CD4-positive, alpha-beta T cell (primary cell): Measurements from ENCODE around the gene C3. TPM values are rescaled to one million over a fixed set of nuclear protein-coding genes. Genes with fewer than 3 reads are reported as not detected.
"Not testable (repeated sequence)": the region's sequence is repeated elsewhere in the genome, so short reads cannot be mapped to it uniquely, and the experiment has no call there.

Experiments used
- ATAC-seq: fragments of 200-7000 bp; cut with Tn5 transposase; one replicate; pipeline ENCODE4 v1.10.0; 2022; ENCODE audit warnings: mild to moderate bottlenecking; ENCODE audit not compliant: poor library complexity
- CTCF ChIA-PET: fragments of 350-600 bp; sonication (Branson Sonifier 250); formaldehyde crosslinking; loops from one replicate; lab custom pipeline; 2021; ENCODE audit warnings: antibody characterized with exemption, inconsistent platforms; lab: Charles Lee
- POLR2A ChIA-PET: fragments of 350-600 bp; sonication (Branson Sonifier 250); formaldehyde crosslinking; loops from one replicate; lab custom pipeline; 2021; ENCODE audit warnings: antibody characterized with exemption, inconsistent platforms; lab: Charles Lee
- DNase-seq, 14 experiments: peaks; one replicate each; pipeline ENCODE4 v3.0.0-alpha.2; 2013 to 2020; ENCODE audit warnings: mixed read lengths in 2 of 14
- H3K27ac ChIP-seq, 2 donors: one replicate each; pipeline versions ENCODE4 v1.5.1 to v1.7.0; 2013; ENCODE audit warnings: low read length in 2 of 2, low read depth in 1 of 2, mild to moderate bottlenecking in 1 of 2
- H3K27me3 ChIP-seq, 2 experiments: 1 replicate in 1 of 2; 2 replicates in 1 of 2; pipeline versions ENCODE4 v1.6.1 to v1.7.0; 2013; ENCODE audit warnings: low read length in 2 of 2, control low read depth in 1 of 2, mild to moderate bottlenecking in 1 of 2, moderate library complexity in 1 of 2; ENCODE audit not compliant: insufficient read depth in 2 of 2, control insufficient read depth in 1 of 2
- H3K36me3 ChIP-seq: one replicate; pipeline ENCODE4 v1.6.1; 2013; ENCODE audit warnings: low read length, control low read depth; ENCODE audit not compliant: insufficient read depth
- H3K4me1 ChIP-seq: one replicate; pipeline ENCODE4 v1.6.1; 2013; ENCODE audit warnings: low read length, control low read depth; ENCODE audit not compliant: insufficient read depth
- H3K4me3 ChIP-seq: one replicate; pipeline ENCODE4 v1.5.1; 2013; ENCODE audit warnings: mild to moderate bottlenecking, low read length, moderate library complexity
- H3K9me3 ChIP-seq, 2 experiments: 1 replicate in 1 of 2; 2 replicates in 1 of 2; pipeline versions ENCODE4 v1.6.1 to v1.7.0; 2013; ENCODE audit warnings: low read length in 2 of 2, mild to moderate bottlenecking in 2 of 2, control low read depth in 1 of 2, moderate library complexity in 1 of 2; ENCODE audit not compliant: control insufficient read depth in 1 of 2, insufficient read depth in 1 of 2
- H3K27ac Mint-ChIP-seq: one replicate; pipeline ENCODE4 v1.8.0; 2020; ENCODE audit warnings: mixed read lengths
- H3K27me3 Mint-ChIP-seq: one replicate; pipeline ENCODE4 v1.8.0; 2021; ENCODE audit warnings: mixed read lengths
- H3K36me3 Mint-ChIP-seq: one replicate; pipeline ENCODE4 v1.8.0; 2021; ENCODE audit warnings: low read depth, mixed read lengths
- H3K4me1 Mint-ChIP-seq: one replicate; pipeline ENCODE4 v1.8.0; 2021; ENCODE audit warnings: low read depth, mixed read lengths
- H3K4me3 Mint-ChIP-seq: one replicate; pipeline ENCODE4 v1.8.0; 2020; ENCODE audit warnings: mild to moderate bottlenecking, mixed read lengths
- H3K9me3 Mint-ChIP-seq: one replicate; pipeline ENCODE4 v1.8.0; 2020; ENCODE audit warnings: mixed read lengths
- intact Hi-C, 2 experiments: fragments of 100-400 bp; cut with DNase I in 1 of 2; cut with micrococcal nuclease in 1 of 2; formaldehyde crosslinking; loops; one replicate each; pipeline versions ENCODE4 v1.15.1 to v1.9.0; 2023 to 2025; cut with DNase I, micrococcal nuclease
- total RNA-seq, 174 experiments: library from RNA in 2 of 174; stranded (reverse) in 2 of 174; gene quantifications; one replicate each; pipeline ENCODE4 v1.2.3 and lab custom pipeline; 2021 to 2026
- TF ChIP-seq, protein P1 (sequence below): fragments of 200-600 bp; IDR thresholded peaks from one replicate; pipeline ENCODE4 v1.8.0; 2022; ENCODE audit warnings: antibody characterized with exemption, mild to moderate bottlenecking

Gene C3
- total RNA-seq, 2 experiments from 2014 or later, result 0.55 TPM; not detected in 1

DNA sequence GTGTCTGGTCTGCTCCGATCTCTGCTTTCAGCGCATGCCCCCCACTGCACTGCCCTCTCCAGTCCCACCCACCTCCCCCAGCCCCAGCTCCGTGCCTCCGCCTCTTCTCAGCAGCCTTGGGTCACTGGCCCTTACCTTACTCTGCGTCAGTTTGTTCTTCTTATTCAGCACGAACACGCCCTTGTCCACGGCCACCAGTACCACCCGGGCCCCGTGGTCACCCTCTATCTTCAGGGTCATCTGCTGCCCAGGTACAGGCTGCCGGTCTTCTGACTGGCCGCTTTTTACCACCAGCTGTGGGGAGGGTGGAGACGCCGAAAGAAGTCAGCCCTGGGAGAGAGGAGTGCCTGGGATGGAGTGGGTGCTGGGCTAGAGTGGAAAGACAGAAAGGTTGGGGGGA lies 10.9 kb downstream of the C3 start:
- Histone ChIP-seq H3K4me3 (no peak overlapping the region), H3K27me3 (peaks cover 13 to 21% of the 10 kb centered on the region in 2 experiments), H3K27ac (no peak overlapping the region), H3K36me3 (no peaks in the 10 kb centered on the region), H3K4me1 (peaks cover 8% of the 10 kb centered on the region), H3K9me3 (peaks cover 0 to 7% of the 10 kb centered on the region in 2 experiments)
- Mint-ChIP-seq H3K4me3 (no peak overlapping the region), H3K36me3 (no peaks in the 10 kb centered on the region), H3K27me3 (peaks cover 34% of the 10 kb centered on the region), H3K4me1 (peaks cover 13% of the 10 kb centered on the region), H3K27ac (no peak overlapping the region), H3K9me3 (no peaks in the 10 kb centered on the region)
- TF ChIP-seq, protein P1, sequence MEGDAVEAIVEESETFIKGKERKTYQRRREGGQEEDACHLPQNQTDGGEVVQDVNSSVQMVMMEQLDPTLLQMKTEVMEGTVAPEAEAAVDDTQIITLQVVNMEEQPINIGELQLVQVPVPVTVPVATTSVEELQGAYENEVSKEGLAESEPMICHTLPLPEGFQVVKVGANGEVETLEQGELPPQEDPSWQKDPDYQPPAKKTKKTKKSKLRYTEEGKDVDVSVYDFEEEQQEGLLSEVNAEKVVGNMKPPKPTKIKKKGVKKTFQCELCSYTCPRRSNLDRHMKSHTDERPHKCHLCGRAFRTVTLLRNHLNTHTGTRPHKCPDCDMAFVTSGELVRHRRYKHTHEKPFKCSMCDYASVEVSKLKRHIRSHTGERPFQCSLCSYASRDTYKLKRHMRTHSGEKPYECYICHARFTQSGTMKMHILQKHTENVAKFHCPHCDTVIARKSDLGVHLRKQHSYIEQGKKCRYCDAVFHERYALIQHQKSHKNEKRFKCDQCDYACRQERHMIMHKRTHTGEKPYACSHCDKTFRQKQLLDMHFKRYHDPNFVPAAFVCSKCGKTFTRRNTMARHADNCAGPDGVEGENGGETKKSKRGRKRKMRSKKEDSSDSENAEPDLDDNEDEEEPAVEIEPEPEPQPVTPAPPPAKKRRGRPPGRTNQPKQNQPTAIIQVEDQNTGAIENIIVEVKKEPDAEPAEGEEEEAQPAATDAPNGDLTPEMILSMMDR, result no peak
- no peak for ATAC-seq
- POLR2A ChIA-PET, result no interaction called here
- CTCF ChIA-PET, result no interaction called here
- intact Hi-C loops, result no loop called here
- DNase-seq, result no peak

DNA sequence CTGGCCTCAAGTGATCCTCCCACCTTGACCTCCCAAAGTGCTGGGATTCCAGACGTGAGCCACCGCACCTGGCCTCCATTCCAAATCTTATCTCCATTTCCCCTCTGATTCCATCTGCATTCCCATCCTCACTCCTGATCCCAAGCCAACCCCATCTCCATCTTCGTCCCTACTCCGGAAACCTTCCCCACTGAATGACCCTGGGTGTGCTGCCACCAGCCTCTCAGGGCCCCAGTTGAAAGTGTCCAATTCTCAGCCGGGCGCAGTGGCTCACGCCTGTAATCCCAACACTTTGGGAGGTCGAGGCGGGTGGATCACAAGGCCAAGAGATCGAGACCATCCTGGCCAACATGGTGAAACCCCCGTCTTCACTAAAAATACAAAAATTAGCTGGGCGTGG lies 11.5 kb downstream of the C3 start:
- CTCF ChIA-PET, ATAC-seq, H3K4me3 ChIP-seq, intact Hi-C loops, H3K27ac ChIP-seq, H3K9me3 ChIP-seq, H3K4me3 Mint-ChIP-seq, H3K27ac Mint-ChIP-seq, H3K4me1 ChIP-seq, POLR2A ChIA-PET, H3K36me3 ChIP-seq, H3K36me3 Mint-ChIP-seq, H3K9me3 Mint-ChIP-seq, DNase-seq: not testable (repeated sequence)
- H3K27me3 ChIP-seq, result peaks cover 13 to 21% of the 10 kb centered on the region in 2 experiments
- Mint-ChIP-seq H3K4me1 (peaks cover 13% of the 10 kb centered on the region), H3K27me3 (peaks cover 34% of the 10 kb centered on the region)

DNA sequence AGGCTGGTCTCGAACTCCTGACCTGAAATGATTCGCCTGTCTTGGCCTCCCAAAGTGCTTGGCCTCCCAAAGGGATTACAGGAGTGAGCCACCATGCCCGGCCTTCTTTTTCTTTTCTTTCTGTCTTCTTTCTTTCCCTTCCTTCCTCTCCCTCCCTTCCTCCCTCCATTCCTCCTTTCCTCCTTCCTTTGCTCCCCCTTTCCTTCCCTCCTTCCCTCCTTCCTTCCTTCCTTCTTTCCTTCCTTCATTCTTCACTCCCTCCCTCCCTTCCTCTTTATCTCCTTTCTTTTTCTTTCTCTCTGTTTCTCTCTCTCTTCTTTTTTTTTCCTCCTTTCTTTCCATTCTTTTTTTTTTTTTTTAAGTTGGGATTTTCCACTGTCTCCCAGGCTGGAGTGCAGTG lies 12.1 kb downstream of the C3 start:
- H3K4me3 ChIP-seq, result no peak overlapping the region
- Mint-ChIP-seq H3K4me1 (peaks cover 13% of the 10 kb centered on the region), H3K9me3 (no peaks in the 10 kb centered on the region), H3K27me3 (peaks cover 34% of the 10 kb centered on the region), H3K36me3 (no peaks in the 10 kb centered on the region), H3K27ac (no peak overlapping the region), H3K4me3 (no peak overlapping the region)
- H3K36me3 ChIP-seq, result no peaks in the 10 kb centered on the region
- ATAC-seq, result no peak
- H3K27ac ChIP-seq, result no peak overlapping the region
- H3K27me3 ChIP-seq, result peaks cover 13 to 21% of the 10 kb centered on the region in 2 experiments
- H3K9me3 ChIP-seq, result peaks cover 0 to 7% of the 10 kb centered on the region in 2 experiments
- no peak for DNase-seq
- POLR2A ChIA-PET, result no interaction called here
- peaks cover 8% of the 10 kb centered on the region for H3K4me1 ChIP-seq
- CTCF ChIA-PET, result no interaction called here
- TF ChIP-seq, protein P1, result no peak
- intact Hi-C loops, result no loop called here

DNA sequence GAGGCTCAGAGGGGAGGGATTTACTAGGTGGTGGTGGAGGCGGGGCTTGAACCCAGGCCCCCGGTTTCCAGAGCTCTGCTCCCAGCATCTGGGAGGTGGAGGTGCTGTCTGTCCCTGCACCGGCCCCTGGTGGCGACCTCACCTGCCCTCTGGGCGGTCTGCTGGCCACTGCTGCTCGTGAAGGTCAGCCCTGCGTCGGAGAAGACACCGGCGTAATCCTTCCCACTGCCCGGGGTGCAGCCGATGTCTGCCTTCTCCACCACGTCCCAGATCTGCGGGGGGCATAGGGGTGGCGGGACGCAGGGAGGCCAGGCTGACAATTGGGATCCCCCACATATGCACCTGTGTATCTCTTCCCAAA lies 12.8 kb downstream of the C3 start:
- ChIA-PET CTCF (no interaction called here), POLR2A (no interaction called here)
- no peak overlapping the region for H3K4me3 ChIP-seq
- no peaks in the 10 kb centered on the region for H3K9me3 Mint-ChIP-seq
- H3K36me3 ChIP-seq, result no peaks in the 10 kb centered on the region
- peaks cover 8% of the 10 kb centered on the region for H3K4me1 ChIP-seq
- peaks cover 0 to 7% of the 10 kb centered on the region in 2 experiments for H3K9me3 ChIP-seq
- DNase-seq (no peak), ATAC-seq (no peak)
- H3K27me3 Mint-ChIP-seq, result peaks cover 34% of the 10 kb centered on the region
- H3K4me1 Mint-ChIP-seq, result peaks cover 13% of the 10 kb centered on the region
- H3K27ac ChIP-seq, result no peak overlapping the region
- intact Hi-C loops, result no loop called here
- H3K27me3 ChIP-seq, result peaks cover 13 to 21% of the 10 kb centered on the region in 2 experiments
- no peaks in the 10 kb centered on the region for H3K36me3 Mint-ChIP-seq
- no peak overlapping the region for H3K4me3 Mint-ChIP-seq
- no peak overlapping the region for H3K27ac Mint-ChIP-seq
- TF ChIP-seq, protein P1, result no peak
